CD4-positive, alpha-beta T cell (primary cell): ENCODE data around the gene CDH18. TPM values are rescaled to one million over a fixed set of nuclear protein-coding genes. Genes with fewer than 3 reads are reported as not detected.

Source experiments
- ATAC-seq: fragments of 200-7000 bp; cut with Tn5 transposase; one replicate; pipeline ENCODE4 v1.10.0; 2022; ENCODE audit warnings: mild to moderate bottlenecking; ENCODE audit not compliant: poor library complexity
- CTCF ChIA-PET: fragments of 350-600 bp; sonication (Branson Sonifier 250); formaldehyde crosslinking; loops from one replicate; lab custom pipeline; 2021; ENCODE audit warnings: antibody characterized with exemption, inconsistent platforms; lab: Charles Lee
- POLR2A ChIA-PET: fragments of 350-600 bp; sonication (Branson Sonifier 250); formaldehyde crosslinking; loops from one replicate; lab custom pipeline; 2021; ENCODE audit warnings: antibody characterized with exemption, inconsistent platforms; lab: Charles Lee
- DNase-seq, 14 experiments: peaks; one replicate each; pipeline ENCODE4 v3.0.0-alpha.2; 2013 to 2020; ENCODE audit warnings: mixed read lengths in 2 of 14
- H3K27ac ChIP-seq, 2 donors: one replicate each; pipeline versions ENCODE4 v1.5.1 to v1.7.0; 2013; ENCODE audit warnings: low read length in 2 of 2, low read depth in 1 of 2, mild to moderate bottlenecking in 1 of 2
- H3K27me3 ChIP-seq, 2 experiments: 1 replicate in 1 of 2; 2 replicates in 1 of 2; pipeline versions ENCODE4 v1.6.1 to v1.7.0; 2013; ENCODE audit warnings: low read length in 2 of 2, control low read depth in 1 of 2, mild to moderate bottlenecking in 1 of 2, moderate library complexity in 1 of 2; ENCODE audit not compliant: insufficient read depth in 2 of 2, control insufficient read depth in 1 of 2
- H3K36me3 ChIP-seq: one replicate; pipeline ENCODE4 v1.6.1; 2013; ENCODE audit warnings: low read length, control low read depth; ENCODE audit not compliant: insufficient read depth
- H3K4me1 ChIP-seq: one replicate; pipeline ENCODE4 v1.6.1; 2013; ENCODE audit warnings: low read length, control low read depth; ENCODE audit not compliant: insufficient read depth
- H3K4me3 ChIP-seq: one replicate; pipeline ENCODE4 v1.5.1; 2013; ENCODE audit warnings: mild to moderate bottlenecking, low read length, moderate library complexity
- H3K9me3 ChIP-seq, 2 experiments: 1 replicate in 1 of 2; 2 replicates in 1 of 2; pipeline versions ENCODE4 v1.6.1 to v1.7.0; 2013; ENCODE audit warnings: low read length in 2 of 2, mild to moderate bottlenecking in 2 of 2, control low read depth in 1 of 2, moderate library complexity in 1 of 2; ENCODE audit not compliant: control insufficient read depth in 1 of 2, insufficient read depth in 1 of 2
- H3K27ac Mint-ChIP-seq: one replicate; pipeline ENCODE4 v1.8.0; 2020; ENCODE audit warnings: mixed read lengths
- H3K27me3 Mint-ChIP-seq: one replicate; pipeline ENCODE4 v1.8.0; 2021; ENCODE audit warnings: mixed read lengths
- H3K36me3 Mint-ChIP-seq: one replicate; pipeline ENCODE4 v1.8.0; 2021; ENCODE audit warnings: low read depth, mixed read lengths
- H3K4me1 Mint-ChIP-seq: one replicate; pipeline ENCODE4 v1.8.0; 2021; ENCODE audit warnings: low read depth, mixed read lengths
- H3K4me3 Mint-ChIP-seq: one replicate; pipeline ENCODE4 v1.8.0; 2020; ENCODE audit warnings: mild to moderate bottlenecking, mixed read lengths
- H3K9me3 Mint-ChIP-seq: one replicate; pipeline ENCODE4 v1.8.0; 2020; ENCODE audit warnings: mixed read lengths
- CTCF ChIP-seq: fragments of 200-600 bp; IDR thresholded peaks from one replicate; pipeline ENCODE4 v1.8.0; 2022; ENCODE audit warnings: antibody characterized with exemption, mild to moderate bottlenecking
- intact Hi-C, 2 experiments: fragments of 100-400 bp; cut with DNase I in 1 of 2; cut with micrococcal nuclease in 1 of 2; formaldehyde crosslinking; loops; one replicate each; pipeline versions ENCODE4 v1.15.1 to v1.9.0; 2023 to 2025; cut with DNase I, micrococcal nuclease
- total RNA-seq, 174 experiments: library from RNA in 2 of 174; stranded (reverse) in 2 of 174; gene quantifications; one replicate each; pipeline ENCODE4 v1.2.3 and lab custom pipeline; 2021 to 2026

Gene CDH18
- total RNA-seq, 2 experiments from 2014 or later = not detected

GRCh38 chr5:19904766-19905165 lies 83.2 kb downstream of the CDH18 start:
- Mint-ChIP-seq H3K4me1 (no peaks in the 10 kb centered on the region), H3K36me3 (no peaks in the 10 kb centered on the region), H3K4me3 (no peak overlapping the region), H3K9me3 (peaks cover 5% of the 10 kb centered on the region), H3K27ac (no peak overlapping the region), H3K27me3 (no peaks in the 10 kb centered on the region)
- TF ChIP-seq CTCF = no peak
- DNase-seq = no peak
- Histone ChIP-seq H3K27me3 (no peaks in the 10 kb centered on the region), H3K36me3 (no peaks in the 10 kb centered on the region), H3K4me3 (no peak overlapping the region), H3K4me1 (no peaks in the 10 kb centered on the region), H3K27ac (no peak overlapping the region), H3K9me3 (peaks cover 0 to 4% of the 10 kb centered on the region in 2 experiments)
- ATAC-seq = no peak
- ChIA-PET POLR2A (no interaction called here), CTCF (no interaction called here)
- intact Hi-C loops = no loop called here

DNA sequence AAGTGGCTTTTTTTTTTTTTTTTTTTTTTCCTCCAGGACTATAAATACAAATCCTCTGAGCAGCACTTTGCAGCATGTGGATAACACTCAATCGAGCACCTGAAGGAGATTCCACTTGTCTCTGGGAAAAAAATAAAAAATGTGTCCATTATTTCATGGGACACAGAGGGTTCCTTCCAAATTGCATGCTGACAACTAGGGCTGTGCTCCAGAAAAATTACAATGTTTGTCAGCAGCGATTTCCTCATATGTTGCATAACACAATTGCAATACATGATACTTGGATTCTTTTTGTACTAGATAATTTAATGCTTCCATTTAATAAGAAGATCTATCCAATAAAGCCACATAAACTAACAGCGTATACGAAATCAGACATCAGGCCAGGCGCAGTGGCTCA lies 84.4 kb downstream of the CDH18 start:
- H3K36me3 Mint-ChIP-seq = no peaks in the 10 kb centered on the region
- H3K4me3 Mint-ChIP-seq = no peak overlapping the region
- no peaks in the 10 kb centered on the region for H3K36me3 ChIP-seq
- H3K4me1 ChIP-seq = no peaks in the 10 kb centered on the region
- no peaks in the 10 kb centered on the region for H3K27me3 Mint-ChIP-seq
- no peaks in the 10 kb centered on the region for H3K27me3 ChIP-seq
- POLR2A ChIA-PET = no interaction called here
- H3K27ac Mint-ChIP-seq = no peak overlapping the region
- intact Hi-C loops = no loop called here
- DNase-seq = no peak
- no peak for TF ChIP-seq CTCF
- H3K4me1 Mint-ChIP-seq = no peaks in the 10 kb centered on the region
- no peak overlapping the region for H3K4me3 ChIP-seq
- peaks cover 0 to 8% of the 10 kb centered on the region in 2 experiments for H3K9me3 ChIP-seq
- peaks cover 6% of the 10 kb centered on the region for H3K9me3 Mint-ChIP-seq
- no peak for ATAC-seq
- CTCF ChIA-PET = no interaction called here
- H3K27ac ChIP-seq = no peak overlapping the region

GRCh38 chr5:19902316-19902934 lies 85.6 kb downstream of the CDH18 start:
- POLR2A ChIA-PET = no interaction called here
- Mint-ChIP-seq H3K27ac (no peak overlapping the region), H3K36me3 (no peaks in the 10 kb centered on the region), H3K27me3 (no peaks in the 10 kb centered on the region), H3K4me3 (no peak overlapping the region), H3K9me3 (peaks cover 6% of the 10 kb centered on the region), H3K4me1 (no peaks in the 10 kb centered on the region)
- intact Hi-C loops = no loop called here
- Histone ChIP-seq H3K4me3 (no peak overlapping the region), H3K27ac (no peak overlapping the region), H3K4me1 (no peaks in the 10 kb centered on the region), H3K9me3 (peaks cover 0 to 8% of the 10 kb centered on the region in 2 experiments), H3K36me3 (no peaks in the 10 kb centered on the region), H3K27me3 (no peaks in the 10 kb centered on the region)
- no peak for TF ChIP-seq CTCF
- CTCF ChIA-PET = no interaction called here
- no peak for ATAC-seq
- no peak for DNase-seq
